SK-N-SH (cell line): ENCODE data around the gene ADAMTSL1. TPM values are rescaled to one million over a fixed set of nuclear protein-coding genes. Genes with fewer than 3 reads are reported as not detected.

Experiments used
- CTCF ChIA-PET: fragments of 300-600, 350-600 bp; formaldehyde crosslinking; extraction: SDS; loops from one replicate; lab custom pipeline; 2021; lab: Yijun Ruan, JAX
- POLR2A ChIA-PET: fragments of 350-600 bp; sonication (Branson Sonifier 250); formaldehyde crosslinking; extraction: SDS; loops from one replicate; lab custom pipeline; 2020; ENCODE audit warnings: antibody characterized with exemption, inconsistent platforms; lab: Yijun Ruan, JAX
- DNase-seq: peaks from one replicate; pipeline ENCODE4 v3.0.0; 2012
- H2AFZ ChIP-seq: fragments of 200-600 bp; sonication (generic); 2 replicates; pipeline ENCODE4 v1.8.1; 2016; ENCODE audit warnings: antibody characterized with exemption, mild to moderate bottlenecking, low read depth
- H3F3A ChIP-seq: fragments of 200-600 bp; sonication (generic); replicated peaks from 2 replicates; pipeline ENCODE3; 2016; ENCODE audit warnings: antibody characterized with exemption, mild to moderate bottlenecking; ENCODE audit not compliant: insufficient read depth
- H3K27ac ChIP-seq, 2 experiments: fragments of 200-500 bp in 1 of 2; fragments of 200-600 bp in 1 of 2; sonication (Bioruptor generic) in 1 of 2; sonication (generic), shearing (Covaris generic) in 1 of 2; 2 replicates each; pipeline versions ENCODE4 v1.5.1 to v1.6.1; 2014 to 2016; ENCODE audit warnings: low read depth in 2 of 2, inconsistent platforms in 1 of 2, low read length in 1 of 2, mild to moderate bottlenecking in 1 of 2, mixed read lengths in 1 of 2
- H3K27me3 ChIP-seq: fragments of 200-600 bp; sonication (generic), shearing (Covaris generic); 2 replicates; pipeline ENCODE4 v1.6.1; 2016; ENCODE audit warnings: mixed run types; ENCODE audit not compliant: insufficient read depth
- H3K36me3 ChIP-seq, 2 experiments: fragments of 200-500 bp in 1 of 2; fragments of 200-600 bp in 1 of 2; sonication (Bioruptor generic) in 1 of 2; sonication (generic) in 1 of 2; replicated peaks in 1 of 2; 2 replicates each; pipeline versions ENCODE3 to v1.5.1; 2014 to 2016; ENCODE audit warnings: low read length in 1 of 2, mild to moderate bottlenecking in 1 of 2; ENCODE audit not compliant: insufficient read depth in 2 of 2, control insufficient read depth in 1 of 2
- H3K4me1 ChIP-seq, 2 experiments: fragments of 200-500 bp in 1 of 2; fragments of 200-600 bp in 1 of 2; sonication (Bioruptor generic) in 1 of 2; sonication (generic), shearing (Covaris generic) in 1 of 2; 2 replicates each; pipeline versions ENCODE4 v1.5.1 to v1.6.1; 2014 to 2016; ENCODE audit warnings: low read depth in 1 of 2, low read length in 1 of 2, mixed run types in 1 of 2; ENCODE audit not compliant: insufficient read depth in 2 of 2, control insufficient read depth in 1 of 2
- H3K4me2 ChIP-seq: fragments of 200-600 bp; sonication (generic), shearing (Covaris generic); 2 replicates; pipeline ENCODE4 v1.6.1; 2017; ENCODE audit warnings: mixed run types
- H3K4me3 ChIP-seq, 2 experiments: fragments of 200-500 bp in 1 of 2; fragments of 200-600 bp in 1 of 2; sonication (Bioruptor generic) in 1 of 2; sonication (generic), shearing (Covaris generic) in 1 of 2; 2 replicates each; pipeline versions ENCODE4 v1.5.1 to v1.8.1; 2014 to 2016; ENCODE audit warnings: low read depth in 2 of 2, inconsistent platforms in 1 of 2, low read length in 1 of 2, mild to moderate bottlenecking in 1 of 2, mixed read lengths in 1 of 2, moderate library complexity in 1 of 2
- H3K79me2 ChIP-seq: fragments of 200-600 bp; sonication (generic); 2 replicates; pipeline ENCODE4 v1.8.1; 2017; ENCODE audit warnings: mild to moderate bottlenecking; ENCODE audit not compliant: insufficient read depth
- H3K9ac ChIP-seq: fragments of 200-600 bp; sonication (generic); 2 replicates; pipeline ENCODE4 v1.6.1; 2017; ENCODE audit warnings: mixed run types
- H3K9me2 ChIP-seq: fragments of 200-600 bp; sonication (generic); 2 replicates; pipeline ENCODE4 v1.6.1; 2017; ENCODE audit warnings: mixed run types
- H3K9me3 ChIP-seq: fragments of 200-600 bp; sonication (generic); 2 replicates; pipeline ENCODE4 v1.6.1; 2017; ENCODE audit warnings: mixed run types, mild to moderate bottlenecking, moderate library complexity
- H4K20me1 ChIP-seq: fragments of 200-600 bp; sonication (generic); 2 replicates; pipeline ENCODE4 v1.6.1; 2017; ENCODE audit warnings: mild to moderate bottlenecking, mixed run types; ENCODE audit not compliant: insufficient read depth
- ELF1 ChIP-seq: IDR thresholded peaks from 2 replicates; pipeline ENCODE4 v1.4.0; 2012
- EP300 ChIP-seq, 2 experiments: IDR thresholded peaks; 2 replicates each; pipeline versions ENCODE4 v1.4.0 to v1.6.1; 2012; ENCODE audit warnings: borderline replicate concordance in 1 of 2, low read depth in 1 of 2, low read length in 1 of 2
- EZH2phosphoT487 ChIP-seq: fragments of 200-600 bp; sonication (generic); IDR thresholded peaks from 2 replicates; pipeline ENCODE4 v1.6.1; 2017; ENCODE audit warnings: low read depth, mixed run types, mild to moderate bottlenecking, antibody characterized with exemption, moderate library complexity, borderline replicate concordance
- FOXJ3 ChIP-seq: sonication (generic); formaldehyde crosslinking; IDR thresholded peaks from 2 replicates; pipeline ENCODE4 v1.5.1; 2020; ENCODE audit warnings: mild to moderate bottlenecking, missing genetic modification reagents
- FOXM1 ChIP-seq: IDR thresholded peaks from 2 replicates; pipeline ENCODE4 v1.4.0; 2012; ENCODE audit warnings: low read depth, mild to moderate bottlenecking
- GABPA ChIP-seq: IDR thresholded peaks from 2 replicates; pipeline ENCODE4 v1.4.0; 2012; ENCODE audit warnings: low read depth, mild to moderate bottlenecking
- GATA2 ChIP-seq: sonication (generic); formaldehyde crosslinking; IDR thresholded peaks from 2 replicates; pipeline ENCODE4 v1.5.0; 2020; ENCODE audit warnings: mild to moderate bottlenecking, missing genetic modification reagents
- POLR2AphosphoS5 ChIP-seq: IDR thresholded peaks from 2 replicates; pipeline ENCODE4 v1.6.1; 2012; ENCODE audit warnings: low read depth, low read length
- RAD21 ChIP-seq: IDR thresholded peaks from 2 replicates; pipeline ENCODE4 v1.6.1; 2012; ENCODE audit warnings: mild to moderate bottlenecking, low read length
- RCOR1 ChIP-seq: fragments of 150-350 bp; IDR thresholded peaks from 2 replicates; pipeline ENCODE4 v1.6.1; 2017; ENCODE audit warnings: antibody characterized with exemption, low read length
- RFX5 ChIP-seq: IDR thresholded peaks from 2 replicates; pipeline ENCODE4 v1.6.1; 2012; ENCODE audit warnings: mild to moderate bottlenecking, improper control_type of control experiment, low read length
- SMC3 ChIP-seq: IDR thresholded peaks from 2 replicates; pipeline ENCODE4 v1.6.1; 2012; ENCODE audit warnings: low read depth, low read length, improper control_type of control experiment
- YY1 ChIP-seq: IDR thresholded peaks from 2 replicates; pipeline ENCODE4 v1.4.0; 2012; ENCODE audit warnings: low read depth, mild to moderate bottlenecking
- WGBS: methylation state at CpG from one replicate; pipeline ENCODE4 v1.1.6; 2017; ENCODE audit warnings: low lambda C conversion rate; 5-methylcytosine and 5-hydroxymethylcytosine counted together
- polyA plus RNA-seq, 3 experiments: library from polyadenylated mRNA; depleted of rRNA; stranded (reverse); fragments of >200 nt; gene quantifications; 2 replicates each; pipeline ENCODE4 v1.2.3, GENCODE V29; 2012
- TF ChIP-seq, protein P1 (sequence below): IDR thresholded peaks from 2 replicates; pipeline ENCODE4 v1.4.0; 2012; ENCODE audit warnings: low read depth, borderline replicate concordance
- TF ChIP-seq, protein P2 (sequence below): IDR thresholded peaks from 2 replicates; pipeline ENCODE4 v1.4.0; 2012; ENCODE audit warnings: low read depth, borderline replicate concordance

Gene ADAMTSL1
- polyA plus RNA-seq, 1 of the 3 experiments (the other 2 are of a cell fraction) = 114 TPM

DNA sequence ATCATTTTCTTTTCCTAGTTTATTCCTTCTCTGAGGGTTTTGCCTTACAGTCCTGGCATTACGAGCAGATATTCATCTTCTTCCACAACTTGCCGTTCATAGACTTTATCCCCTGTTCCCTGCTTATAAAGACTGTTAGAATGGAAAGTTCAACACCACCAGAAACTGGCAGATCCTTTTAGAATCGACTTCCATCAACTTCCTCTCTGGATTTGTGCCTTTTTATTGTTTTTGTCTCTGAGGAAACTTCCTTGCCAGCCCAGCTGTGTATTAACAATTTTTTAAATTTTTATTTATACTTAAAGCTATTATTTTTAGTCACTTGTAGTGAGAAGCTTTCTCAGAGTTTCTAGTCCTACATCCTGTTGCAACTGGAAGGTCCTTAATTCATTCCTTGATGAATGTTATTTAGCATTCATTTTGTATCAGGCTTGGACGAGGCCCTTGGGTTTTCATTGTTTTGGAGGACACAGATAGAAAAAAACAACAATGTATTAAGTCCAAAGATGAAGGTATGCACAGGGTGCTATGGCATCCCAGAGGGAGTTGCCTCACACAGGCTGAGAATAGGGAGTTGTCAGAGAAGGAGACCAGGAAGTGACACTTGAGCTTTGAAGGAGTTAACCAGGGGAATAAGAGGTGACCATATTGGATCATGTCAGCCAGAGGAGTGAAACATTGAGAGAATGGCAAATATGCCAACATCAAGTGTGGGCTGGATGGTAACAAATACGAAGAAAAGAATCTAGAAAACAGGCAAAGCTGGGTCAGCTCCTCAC, 81.3 kb downstream of the ADAMTSL1 start:
- no peak overlapping the region for H3K4me3 ChIP-seq
- peaks cover 0 to 81% of the 10 kb centered on the region in 2 experiments for H3K36me3 ChIP-seq
- ChIA-PET POLR2A (no interaction called here), CTCF (interaction anchor here (0.6 to 1.0 kb wide), 2 partner anchors 113 to 494 kb away, joined by 3 read pairs; partner anchors contain the start of gene RRAGA)
- TF ChIP-seq EZH2phosphoT487 = no peak
- TF ChIP-seq RAD21 = no peak
- no peak for TF ChIP-seq SMC3
- TF ChIP-seq ELF1 = no peak
- TF ChIP-seq, protein P1, sequence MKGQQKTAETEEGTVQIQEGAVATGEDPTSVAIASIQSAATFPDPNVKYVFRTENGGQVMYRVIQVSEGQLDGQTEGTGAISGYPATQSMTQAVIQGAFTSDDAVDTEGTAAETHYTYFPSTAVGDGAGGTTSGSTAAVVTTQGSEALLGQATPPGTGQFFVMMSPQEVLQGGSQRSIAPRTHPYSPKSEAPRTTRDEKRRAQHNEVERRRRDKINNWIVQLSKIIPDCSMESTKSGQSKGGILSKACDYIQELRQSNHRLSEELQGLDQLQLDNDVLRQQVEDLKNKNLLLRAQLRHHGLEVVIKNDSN = no peak
- TF ChIP-seq RCOR1 = no peak
- no peak for TF ChIP-seq GABPA
- no peak for TF ChIP-seq YY1
- TF ChIP-seq POLR2AphosphoS5 = no peak
- no peak for TF ChIP-seq FOXJ3 (CRISPR knock-in tag)
- no peak for TF ChIP-seq FOXM1
- no peak for TF ChIP-seq GATA2
- no peak for TF ChIP-seq RFX5
- TF ChIP-seq, protein P2, sequence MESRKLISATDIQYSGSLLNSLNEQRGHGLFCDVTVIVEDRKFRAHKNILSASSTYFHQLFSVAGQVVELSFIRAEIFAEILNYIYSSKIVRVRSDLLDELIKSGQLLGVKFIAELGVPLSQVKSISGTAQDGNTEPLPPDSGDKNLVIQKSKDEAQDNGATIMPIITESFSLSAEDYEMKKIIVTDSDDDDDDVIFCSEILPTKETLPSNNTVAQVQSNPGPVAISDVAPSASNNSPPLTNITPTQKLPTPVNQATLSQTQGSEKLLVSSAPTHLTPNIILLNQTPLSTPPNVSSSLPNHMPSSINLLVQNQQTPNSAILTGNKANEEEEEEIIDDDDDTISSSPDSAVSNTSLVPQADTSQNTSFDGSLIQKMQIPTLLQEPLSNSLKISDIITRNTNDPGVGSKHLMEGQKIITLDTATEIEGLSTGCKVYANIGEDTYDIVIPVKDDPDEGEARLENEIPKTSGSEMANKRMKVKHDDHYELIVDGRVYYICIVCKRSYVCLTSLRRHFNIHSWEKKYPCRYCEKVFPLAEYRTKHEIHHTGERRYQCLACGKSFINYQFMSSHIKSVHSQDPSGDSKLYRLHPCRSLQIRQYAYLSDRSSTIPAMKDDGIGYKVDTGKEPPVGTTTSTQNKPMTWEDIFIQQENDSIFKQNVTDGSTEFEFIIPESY = no peak
- TF ChIP-seq EP300 (IDR thresholded peaks at IDR 0.05; ENCODE audit: borderline replicate concordance in 1 of 2, low read depth in 1 of 2, low read length in 1 of 2) = no peak
- H3K27ac ChIP-seq = no peak overlapping the region
- no peak overlapping the region for H3K4me2 ChIP-seq
- H3K79me2 ChIP-seq = peaks cover 91% of the 10 kb centered on the region
- H3K4me1 ChIP-seq = no peaks in the 10 kb centered on the region
- no peaks in the 10 kb centered on the region for H3K9me2 ChIP-seq
- H3K9me3 ChIP-seq = peaks cover 9% of the 10 kb centered on the region
- H4K20me1 ChIP-seq = no peaks in the 10 kb centered on the region
- peaks cover 11% of the 10 kb centered on the region for H3F3A ChIP-seq
- no peak for DNase-seq
- H3K9ac ChIP-seq = no peak overlapping the region
- H3K27me3 ChIP-seq = no peaks in the 10 kb centered on the region
- 77% methylated on average over 5 of the region's 5 CpGs for WGBS
- H2AFZ ChIP-seq = no peak overlapping the region
